Erythroblast (primary cell): ENCODE data around the gene QSOX1.

Source experiments
- GATA1 ChIP-seq: IDR thresholded peaks from 2 replicates; pipeline ENCODE4 v1.6.1; 2011; ENCODE audit warnings: low read depth, mild to moderate bottlenecking, control low read depth, low read length, moderate library complexity
- POLR2A ChIP-seq: IDR thresholded peaks from 2 replicates; pipeline ENCODE4 v1.6.1; 2011; ENCODE audit warnings: mild to moderate bottlenecking, low read length

DNA sequence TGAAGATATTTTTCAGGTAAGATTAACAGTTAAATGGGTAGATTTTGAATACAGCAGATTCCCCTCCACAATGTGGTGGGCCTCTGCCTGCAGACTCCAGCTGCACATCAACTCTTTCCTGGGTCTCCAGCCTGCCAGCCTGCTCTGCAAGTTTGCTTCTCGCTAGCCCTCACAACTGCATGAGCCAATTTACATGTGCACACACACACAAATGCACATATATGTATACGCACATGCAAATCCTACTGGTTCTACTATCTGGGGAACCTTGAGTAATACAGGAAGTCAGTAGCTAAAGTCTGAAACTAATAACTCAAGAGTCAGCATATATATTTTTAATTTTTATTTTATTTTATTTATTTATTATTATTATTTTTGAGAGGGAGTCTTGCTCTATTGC lies 34.8 kb upstream of the QSOX1 start:
- TF ChIP-seq POLR2A (no peak), GATA1 (no peak)
